Mesendoderm (in vitro differentiated cells): ENCODE results near the gene ABHD18.
"Not testable (repeated sequence)": the region's sequence is repeated elsewhere in the genome, so short reads cannot be mapped to it uniquely, and the experiment has no call there.

Experiments
- DNase-seq: peaks from one replicate; pipeline ENCODE4 v3.0.0; 2013
- H2AK5ac ChIP-seq: 2 replicates; pipeline ENCODE4 v1.6.1; 2013; ENCODE audit warnings: low read length, inconsistent platforms
- H2BK120ac ChIP-seq: 2 replicates; pipeline ENCODE4 v1.6.1; 2013; ENCODE audit warnings: low read depth, mild to moderate bottlenecking, low read length, moderate library complexity, mixed read lengths
- H2BK15ac ChIP-seq: replicated peaks from 2 replicates; pipeline ENCODE4 v1.6.1; 2013; ENCODE audit warnings: low read depth, mild to moderate bottlenecking, moderate library complexity
- H2BK5ac ChIP-seq: 2 replicates; pipeline ENCODE4 v1.6.1; 2013; ENCODE audit warnings: low read length, inconsistent platforms
- H3K18ac ChIP-seq: 2 replicates; pipeline ENCODE4 v1.6.1; 2013; ENCODE audit warnings: mild to moderate bottlenecking, low read length, mixed read lengths
- H3K23ac ChIP-seq: one replicate; pipeline ENCODE4 v1.6.1; 2013; ENCODE audit warnings: low read length
- H3K27ac ChIP-seq: 2 replicates; pipeline ENCODE4 v1.5.1; 2013; ENCODE audit warnings: low read depth, mild to moderate bottlenecking, inconsistent platforms, low read length, moderate library complexity
- H3K27me3 ChIP-seq: 2 replicates; pipeline ENCODE4 v1.6.1; 2013; ENCODE audit warnings: low read length, control low read depth, mild to moderate bottlenecking, inconsistent platforms; ENCODE audit not compliant: insufficient read depth, poor library complexity
- H3K36me3 ChIP-seq: 2 replicates; pipeline ENCODE4 v1.6.1; 2013; ENCODE audit warnings: low read length, inconsistent platforms; ENCODE audit not compliant: control insufficient read depth, insufficient read depth
- H3K4ac ChIP-seq: one replicate; pipeline ENCODE4 v1.6.1; 2013; ENCODE audit warnings: low read depth, mild to moderate bottlenecking, low read length, moderate library complexity
- H3K4me1 ChIP-seq: 2 replicates; pipeline ENCODE4 v1.6.1; 2013; ENCODE audit warnings: low read depth, low read length, inconsistent platforms; ENCODE audit not compliant: control insufficient read depth
- H3K4me2 ChIP-seq: 2 replicates; pipeline ENCODE4 v1.6.1; 2013; ENCODE audit warnings: low read length
- H3K4me3 ChIP-seq: 2 replicates; pipeline ENCODE4 v1.5.1; 2013; ENCODE audit warnings: mild to moderate bottlenecking, low read length
- H3K56ac ChIP-seq: one replicate; pipeline ENCODE4 v1.6.1; 2013; ENCODE audit warnings: low read length
- H3K79me1 ChIP-seq: 2 replicates; pipeline ENCODE4 v1.6.1; 2013; ENCODE audit warnings: low read length, inconsistent platforms
- H3K79me2 ChIP-seq: 2 replicates; pipeline ENCODE4 v1.6.1; 2013; ENCODE audit warnings: mild to moderate bottlenecking, low read length; ENCODE audit not compliant: control insufficient read depth, insufficient read depth
- H3K9ac ChIP-seq: 2 replicates; pipeline ENCODE4 v1.6.1; 2013; ENCODE audit warnings: low read length, inconsistent platforms
- H4K5ac ChIP-seq: one replicate; pipeline ENCODE4 v1.6.1; 2013; ENCODE audit warnings: low read length
- H4K8ac ChIP-seq: one replicate; pipeline ENCODE4 v1.6.1; 2013; ENCODE audit warnings: low read depth, mild to moderate bottlenecking, control low read depth, low read length, moderate library complexity
- WGBS: extraction: QIAGEN DNeasy Blood & Tissue Kit; methylation state at CpG from one replicate; pipeline ENCODE4 v1.1.7; 2013; ENCODE audit warnings: low lambda C conversion rate, missing lambda C conversion rate; ENCODE audit not compliant: insufficient coverage; ENCODE audit errors: extremely low coverage; 5-methylcytosine and 5-hydroxymethylcytosine counted together

Gene ABHD18

GRCh38 chr4:127995776-127996175, 30.6 kb downstream of the ABHD18 start:
- Histone ChIP-seq H3K4me2 (no peak overlapping the region), H3K56ac (no peak overlapping the region), H2AK5ac (no peak overlapping the region), H4K5ac (no peak overlapping the region), H3K4me1 (no peaks in the 10 kb centered on the region), H3K9ac (no peak overlapping the region), H3K4me3 (no peak overlapping the region), H2BK120ac (no peak overlapping the region), H3K27ac (no peak overlapping the region), H3K23ac (no peak overlapping the region), H4K8ac (no peak overlapping the region), H2BK5ac (no peak overlapping the region), H3K79me1 (no peaks in the 10 kb centered on the region), H3K18ac (no peak overlapping the region), H3K4ac (no peak overlapping the region), H3K79me2 (no peaks in the 10 kb centered on the region), H3K36me3 (no peaks in the 10 kb centered on the region), H2BK15ac (no peak overlapping the region), H3K27me3 (no peaks in the 10 kb centered on the region)
- WGBS, result no CpG with 5 or more reads among the region's 1 CpG
- no peak for DNase-seq

- not testable (repeated sequence) for H3K4me3 ChIP-seq, H3K56ac ChIP-seq, H4K8ac ChIP-seq, H3K79me1 ChIP-seq, H3K9ac ChIP-seq, H2BK5ac ChIP-seq, H3K23ac ChIP-seq, H2BK15ac ChIP-seq, H2BK120ac ChIP-seq, H3K4me2 ChIP-seq, H2AK5ac ChIP-seq, H3K79me2 ChIP-seq, H3K4me1 ChIP-seq, H3K4ac ChIP-seq, H3K36me3 ChIP-seq, H3K27ac ChIP-seq, H4K5ac ChIP-seq, H3K18ac ChIP-seq, H3K27me3 ChIP-seq
- peak; percentile 14 for DNase-seq
- no CpG with 5 or more reads among the region's 6 CpGs for WGBS
Measured at GRCh38 chr4:127996521-127996920, 31.3 kb downstream of the ABHD18 start.

- Histone ChIP-seq H3K4me2 (no peak overlapping the region), H3K56ac (no peak overlapping the region), H2AK5ac (no peak overlapping the region), H2BK120ac (no peak overlapping the region), H3K18ac (no peak overlapping the region), H3K9ac (no peak overlapping the region), H2BK15ac (no peak overlapping the region), H3K4ac (no peak overlapping the region), H3K36me3 (no peaks in the 10 kb centered on the region), H4K8ac (no peak overlapping the region), H3K23ac (no peak overlapping the region), H2BK5ac (no peak overlapping the region), H3K27me3 (no peaks in the 10 kb centered on the region), H3K79me2 (no peaks in the 10 kb centered on the region), H4K5ac (no peak overlapping the region), H3K4me1 (no peaks in the 10 kb centered on the region), H3K4me3 (no peak overlapping the region), H3K27ac (no peak overlapping the region), H3K79me1 (no peaks in the 10 kb centered on the region)
- WGBS, result 100% methylated on average over 1 of the region's 8 CpGs
- peak; percentile 35 for DNase-seq
Measured at GRCh38 chr4:127997534-127998388, 32.6 kb downstream of the ABHD18 start.

GRCh38 chr4:128006592-128006991, 41.4 kb downstream of the ABHD18 start:
- Histone ChIP-seq H3K56ac (no peak overlapping the region), H3K23ac (no peak overlapping the region), H2BK15ac (no peak overlapping the region), H3K4me3 (no peak overlapping the region), H2AK5ac (no peak overlapping the region), H4K8ac (no peak overlapping the region), H3K4ac (no peak overlapping the region), H3K9ac (no peak overlapping the region), H3K27ac (no peak overlapping the region), H3K79me2 (no peaks in the 10 kb centered on the region), H3K18ac (no peak overlapping the region), H3K27me3 (no peaks in the 10 kb centered on the region), H3K36me3 (no peaks in the 10 kb centered on the region), H2BK120ac (no peak overlapping the region), H4K5ac (no peak overlapping the region), H3K79me1 (no peaks in the 10 kb centered on the region), H2BK5ac (no peak overlapping the region), H3K4me1 (no peaks in the 10 kb centered on the region), H3K4me2 (no peak overlapping the region)
- 100% methylated on average over 1 of the region's 5 CpGs for WGBS
- DNase-seq, result no peak

- no peak overlapping the region for H2BK120ac ChIP-seq
- no peak for DNase-seq
- no peak overlapping the region for H3K27ac ChIP-seq
- no peaks in the 10 kb centered on the region for H3K27me3 ChIP-seq
- H3K23ac ChIP-seq, result no peak overlapping the region
- no peaks in the 10 kb centered on the region for H3K79me1 ChIP-seq
- H3K4me1 ChIP-seq, result no peaks in the 10 kb centered on the region
- no peak overlapping the region for H2AK5ac ChIP-seq
- no CpG with 5 or more reads among the region's 3 CpGs for WGBS
- no peak overlapping the region for H3K4me3 ChIP-seq
- H4K5ac ChIP-seq, result no peak overlapping the region
- no peak overlapping the region for H4K8ac ChIP-seq
- H3K4me2 ChIP-seq, result no peak overlapping the region
- H3K4ac ChIP-seq, result no peak overlapping the region
- H3K36me3 ChIP-seq, result no peaks in the 10 kb centered on the region
- H2BK5ac ChIP-seq, result no peak overlapping the region
- H3K56ac ChIP-seq, result no peak overlapping the region
- H3K9ac ChIP-seq, result no peak overlapping the region
- no peaks in the 10 kb centered on the region for H3K79me2 ChIP-seq
- H2BK15ac ChIP-seq, result no peak overlapping the region
- no peak overlapping the region for H3K18ac ChIP-seq
Measured at GRCh38 chr4:128009428-128009827, 44.2 kb downstream of the ABHD18 start.

- Histone ChIP-seq H3K56ac (no peak overlapping the region), H3K36me3 (no peaks in the 10 kb centered on the region)
Measured at GRCh38 chr4:128025319-128025718, 60.1 kb downstream of the ABHD18 start.

More at GRCh38 chr4:128025319-128025718, 60.1 kb downstream of the ABHD18 start:
- Histone ChIP-seq H3K79me2 (no peaks in the 10 kb centered on the region), H3K79me1 (no peaks in the 10 kb centered on the region), H3K27me3 (no peaks in the 10 kb centered on the region), H3K27ac (no peak overlapping the region), H2BK120ac (no peak overlapping the region), H3K18ac (no peak overlapping the region), H4K5ac (no peak overlapping the region), H4K8ac (no peak overlapping the region), H2AK5ac (no peak overlapping the region), H3K4me1 (no peaks in the 10 kb centered on the region), H3K9ac (no peak overlapping the region), H3K23ac (no peak overlapping the region), H3K4me3 (no peak overlapping the region), H2BK15ac (no peak overlapping the region), H3K4me2 (no peak overlapping the region), H3K4ac (no peak overlapping the region), H2BK5ac (no peak overlapping the region)
- DNase-seq, result no peak
